Endothelial cell of umbilical vein (primary cell): ENCODE data around the gene KAT8. TPM values are rescaled to one million over a fixed set of nuclear protein-coding genes. Genes with fewer than 3 reads are reported as not detected.

Experiments used
- BruUV-seq: library from RNA; stranded (reverse); fragments of 400-500 nt; replicated peaks from 2 replicates; lab custom pipeline; 2021; lab: Mats Ljungman, UMichigan
- CTCF ChIA-PET: fragments of 300-600, 350-600 bp; sonication (Branson Sonifier 250); formaldehyde crosslinking; loops from one replicate; lab custom pipeline; 2021; ENCODE audit warnings: antibody characterized with exemption, inconsistent platforms; lab: Charles Lee
- POLR2A ChIA-PET: fragments of 300-600, 350-600 bp; sonication (Branson Sonifier 250); formaldehyde crosslinking; loops from one replicate; lab custom pipeline; 2021; ENCODE audit warnings: antibody characterized with exemption, inconsistent platforms; lab: Charles Lee
- DNase-seq: peaks from one replicate; pipeline ENCODE4 v3.0.0-alpha.2; 2011; ENCODE audit warnings: low read depth, low spot score
- FAIRE-seq: peaks from 2 replicates; lab custom pipeline; 2011; peaks lifted over from hg19 to GRCh38; lab: Jason Lieb, UNC
- H2AFZ ChIP-seq: 2 replicates; pipeline ENCODE4 v1.6.0; 2012; ENCODE audit warnings: low read depth, low read length, control low read depth, inconsistent platforms
- H3K27ac ChIP-seq: 2 replicates; pipeline ENCODE4 v1.5.1; 2011; ENCODE audit warnings: low read depth, mild to moderate bottlenecking, control low read depth, low read length, moderate library complexity; ENCODE audit not compliant: insufficient read depth
- H3K27me3 ChIP-seq, 2 experiments: 2 replicates each; pipeline versions ENCODE4 v1.6.0 to v1.6.1; 2011; ENCODE audit warnings: low read length in 2 of 2, mixed read lengths in 1 of 2; ENCODE audit not compliant: control insufficient read depth in 2 of 2, insufficient read depth in 2 of 2
- H3K36me3 ChIP-seq, 2 experiments: 2 replicates in 1 of 2; 3 replicates in 1 of 2; pipeline ENCODE4 v1.5.1; 2011; ENCODE audit warnings: low read length in 2 of 2, mild to moderate bottlenecking in 1 of 2, moderate library complexity in 1 of 2; ENCODE audit not compliant: control insufficient read depth in 2 of 2, insufficient read depth in 2 of 2; ENCODE audit errors: extremely low read depth in 1 of 2
- H3K4me1 ChIP-seq: 3 replicates; pipeline ENCODE4 v1.5.1; 2011; ENCODE audit warnings: mild to moderate bottlenecking, low read length; ENCODE audit not compliant: control insufficient read depth, insufficient read depth; ENCODE audit errors: extremely low read depth
- H3K4me2 ChIP-seq: 2 replicates; pipeline ENCODE4 v1.6.1; 2011; ENCODE audit warnings: low read length, control low read depth, mixed read lengths; ENCODE audit not compliant: insufficient read depth
- H3K4me3 ChIP-seq, 3 experiments: fragments of 200-600 bp in 1 of 3; sonication (generic), shearing (Covaris generic) in 1 of 3; replicated peaks in 1 of 3; 2 replicates each; pipeline ENCODE4 v1.5.1; 2011 to 2016; ENCODE audit warnings: control low read depth in 3 of 3, low read length in 3 of 3, mild to moderate bottlenecking in 2 of 3, inconsistent platforms in 1 of 3, low read depth in 1 of 3, moderate library complexity in 1 of 3; ENCODE audit not compliant: insufficient read depth in 1 of 3
- H3K79me2 ChIP-seq: 2 replicates; pipeline ENCODE4 v1.6.0; 2012; ENCODE audit warnings: low read length, inconsistent platforms; ENCODE audit not compliant: control insufficient read depth, insufficient read depth
- H3K9ac ChIP-seq: replicated peaks from 2 replicates; pipeline ENCODE3; 2011; ENCODE audit warnings: low read length, control low read depth; ENCODE audit not compliant: insufficient read depth; ENCODE audit errors: extremely low read depth
- H3K9me1 ChIP-seq: replicated peaks from 3 replicates; pipeline ENCODE4 v1.6.0; 2011; ENCODE audit warnings: mild to moderate bottlenecking, low read length; ENCODE audit not compliant: control insufficient read depth, insufficient read depth; ENCODE audit errors: extremely low read depth
- H3K9me3 ChIP-seq: replicated peaks from 2 replicates; pipeline ENCODE4 v1.5.1; 2012; ENCODE audit warnings: low read length, inconsistent platforms; ENCODE audit not compliant: control insufficient read depth, insufficient read depth
- H4K20me1 ChIP-seq: replicated peaks from 2 replicates; pipeline ENCODE3; 2011; ENCODE audit warnings: mild to moderate bottlenecking, low read length; ENCODE audit not compliant: control insufficient read depth, insufficient read depth; ENCODE audit errors: extremely low read depth
- EZH2 ChIP-seq: IDR thresholded peaks from 2 replicates; pipeline ENCODE4 v1.6.1; 2012; ENCODE audit warnings: borderline replicate concordance, low read depth, mild to moderate bottlenecking, moderate library complexity, low read length, inconsistent platforms; ENCODE audit not compliant: severe bottlenecking
- FOS ChIP-seq: IDR thresholded peaks from 2 replicates; pipeline ENCODE4 v1.6.1; 2011; ENCODE audit warnings: mild to moderate bottlenecking, low read length, moderate library complexity, borderline replicate concordance; ENCODE audit not compliant: insufficient read depth
- GATA2 ChIP-seq: IDR thresholded peaks from 2 replicates; pipeline ENCODE4 v1.7.0; 2011; ENCODE audit warnings: low read depth, mild to moderate bottlenecking, moderate library complexity, mixed read lengths, low read length; ENCODE audit not compliant: insufficient read length, insufficient read depth
- JUN ChIP-seq: IDR thresholded peaks from 2 replicates; pipeline ENCODE4 v1.6.1; 2011; ENCODE audit warnings: borderline replicate concordance, low read depth; ENCODE audit not compliant: insufficient read length, insufficient read depth
- MYC ChIP-seq: IDR thresholded peaks from one replicate; pipeline ENCODE4 v1.6.1; 2011; ENCODE audit warnings: mild to moderate bottlenecking, low read depth, low read length
- POLR2A ChIP-seq: IDR thresholded peaks from 2 replicates; pipeline ENCODE4 v1.6.1; 2012; ENCODE audit warnings: low read depth, mild to moderate bottlenecking, control low read depth, low read length
- POLR2AphosphoS5 ChIP-seq: IDR thresholded peaks from 2 replicates; pipeline ENCODE4 v1.6.1; 2012; ENCODE audit warnings: low read depth, mild to moderate bottlenecking, control low read depth, low read length, moderate library complexity; ENCODE audit not compliant: insufficient read depth
- dilution Hi-C: fragments of 300-500 bp; cut with MboI; formaldehyde crosslinking; loops from one replicate; pipeline ENCODE4 v1.15.0; 2019; ENCODE audit warnings: low sequenced_read_pairs; ENCODE audit not compliant: extremely low pct_ligation_motif_present
- intact Hi-C: fragments of 100-400 bp; cut with micrococcal nuclease; formaldehyde crosslinking; loops from one replicate; pipeline ENCODE4 v1.10.0; 2022
- polyA plus RNA-seq, 4 experiments: library from polyadenylated mRNA; depleted of rRNA in 3 of 4; stranded (reverse) in 3 of 4; unstranded in 1 of 4; fragments of >200 nt; gene quantifications; 2 replicates each; pipeline versions ENCODE4 v1.2.1 to v1.2.3, GENCODE V29; 2011 to 2012; ENCODE audit warnings: missing spikeins in 1 of 4
- total RNA-seq: library from RNA; stranded (reverse); gene quantifications from 2 replicates; pipeline ENCODE4 v1.2.3, GENCODE V29; 2021
- TF ChIP-seq, protein P1 (sequence below), 2 donors: IDR thresholded peaks; 1 replicate in 1 of 2; 2 replicates in 1 of 2; pipeline ENCODE4 v1.5.1; 2011; ENCODE audit warnings: low read length in 2 of 2, mild to moderate bottlenecking in 2 of 2, moderate library complexity in 2 of 2, control low read depth in 1 of 2, inconsistent platforms in 1 of 2, low read depth in 1 of 2; ENCODE audit not compliant: insufficient read depth in 1 of 2; ENCODE audit errors: extremely low read depth in 1 of 2
- TF ChIP-seq, protein P2 (sequence below): IDR thresholded peaks from 2 replicates; pipeline ENCODE4 v1.6.1; 2011; ENCODE audit not compliant: insufficient read depth, insufficient read length

The KAT8 gene
- total and polyA plus RNA-seq, 2 donors (not counting 3 experiments of a cell fraction or from before 2014, with no cell fraction given), result 30.7 to 42.8 TPM

DNA sequence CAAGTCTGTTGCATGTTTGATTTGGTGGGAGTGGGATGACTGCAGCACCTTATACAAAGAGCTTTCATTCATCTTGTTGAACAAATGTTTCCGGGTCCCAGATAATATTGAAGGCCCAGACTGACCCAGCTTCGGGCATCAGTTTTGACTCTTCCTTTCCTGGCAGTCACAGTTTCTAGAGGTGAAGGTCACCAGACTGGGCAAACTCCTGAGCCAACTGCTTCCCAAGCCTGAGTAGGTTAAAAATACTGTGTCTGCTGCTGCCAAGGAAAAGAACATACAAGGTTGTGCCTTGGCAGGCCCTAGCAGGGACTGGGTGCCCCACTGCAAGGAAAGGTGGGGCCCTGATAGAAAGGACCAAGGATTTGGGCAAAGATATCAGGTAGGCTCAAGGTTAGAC, 4.8 kb upstream of the KAT8 start:
- FAIRE-seq (no peak), DNase-seq (no peak)
- ChIA-PET CTCF (no interaction called here), POLR2A (no interaction called here)
- dilution Hi-C loops (no loop called here), intact Hi-C loops (no loop called here)
- TF ChIP-seq JUN (no peak), EZH2 (no peak), FOS (no peak), POLR2AphosphoS5 (no peak), POLR2A (no peak), MYC (no peak), GATA2 (no peak)
- TF ChIP-seq, protein P1, sequence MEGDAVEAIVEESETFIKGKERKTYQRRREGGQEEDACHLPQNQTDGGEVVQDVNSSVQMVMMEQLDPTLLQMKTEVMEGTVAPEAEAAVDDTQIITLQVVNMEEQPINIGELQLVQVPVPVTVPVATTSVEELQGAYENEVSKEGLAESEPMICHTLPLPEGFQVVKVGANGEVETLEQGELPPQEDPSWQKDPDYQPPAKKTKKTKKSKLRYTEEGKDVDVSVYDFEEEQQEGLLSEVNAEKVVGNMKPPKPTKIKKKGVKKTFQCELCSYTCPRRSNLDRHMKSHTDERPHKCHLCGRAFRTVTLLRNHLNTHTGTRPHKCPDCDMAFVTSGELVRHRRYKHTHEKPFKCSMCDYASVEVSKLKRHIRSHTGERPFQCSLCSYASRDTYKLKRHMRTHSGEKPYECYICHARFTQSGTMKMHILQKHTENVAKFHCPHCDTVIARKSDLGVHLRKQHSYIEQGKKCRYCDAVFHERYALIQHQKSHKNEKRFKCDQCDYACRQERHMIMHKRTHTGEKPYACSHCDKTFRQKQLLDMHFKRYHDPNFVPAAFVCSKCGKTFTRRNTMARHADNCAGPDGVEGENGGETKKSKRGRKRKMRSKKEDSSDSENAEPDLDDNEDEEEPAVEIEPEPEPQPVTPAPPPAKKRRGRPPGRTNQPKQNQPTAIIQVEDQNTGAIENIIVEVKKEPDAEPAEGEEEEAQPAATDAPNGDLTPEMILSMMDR (IDR thresholded peaks at IDR 0.05; ENCODE audit: extremely low read depth in 1 of 2, insufficient read depth in 1 of 2, low read depth in 1 of 2, low read length in 2 of 2), result no peak
- TF ChIP-seq, protein P2, sequence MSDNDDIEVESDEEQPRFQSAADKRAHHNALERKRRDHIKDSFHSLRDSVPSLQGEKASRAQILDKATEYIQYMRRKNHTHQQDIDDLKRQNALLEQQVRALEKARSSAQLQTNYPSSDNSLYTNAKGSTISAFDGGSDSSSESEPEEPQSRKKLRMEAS, result no peak
- H3K36me3 ChIP-seq, result peaks cover 10 to 31% of the 10 kb centered on the region in 2 experiments
- no TSS peak for BruUV-seq
- no peak overlapping the region for H3K27ac ChIP-seq
- H3K4me1 ChIP-seq, result peaks cover 12% of the 10 kb centered on the region
- H3K4me3 ChIP-seq, result no peak overlapping the region
- H3K9me1 ChIP-seq, result no peaks in the 10 kb centered on the region
- no peak overlapping the region for H3K4me2 ChIP-seq
- H3K9ac ChIP-seq, result no peak overlapping the region
- peaks cover 11% of the 10 kb centered on the region for H3K79me2 ChIP-seq
- H4K20me1 ChIP-seq, result no peaks in the 10 kb centered on the region
- no peaks in the 10 kb centered on the region for H3K9me3 ChIP-seq
- H3K27me3 ChIP-seq, result no peaks in the 10 kb centered on the region
- no peak overlapping the region for H2AFZ ChIP-seq
